ENCODE measurements around the gene ZNF57. TPM values are rescaled to one million over a fixed set of nuclear protein-coding genes. Genes with fewer than 3 reads are reported as not detected.
A peak's percentile ranks its signal among the peaks of the same experiment; 100 is the strongest.

ZNF57 gene
- total and polyA plus RNA-seq, 2 of the 13 experiments (the other 11 are each of a cell fraction or from before 2014, with no cell fraction given) = 6.6 to 17.5 TPM

- TF ChIP-seq ZSCAN31 (CRISPR knock-in tag; IDR thresholded peaks at IDR 0.05; ENCODE audit: low read depth) (peak; percentile 50; the same call in 1 of the 2 replicates), DNMT1 (CRISPR knock-in tag; IDR thresholded peaks at IDR 0.05) (no peak), ZNF264 (CRISPR knock-in tag; IDR thresholded peaks at IDR 0.05) (no peak), KMT2A (CRISPR knock-in tag; IDR thresholded peaks at IDR 0.05) (peak; percentile 64; the same call in 1 of the 2 replicates), STAG1 (CRISPR knock-in tag; IDR thresholded peaks at IDR 0.05) (no peak), ZFAT (CRISPR knock-in tag; conservative IDR thresholded peaks at IDR 0.05) (no peak), SOX13 (IDR thresholded peaks at IDR 0.05) (no peak), SOX13 (CRISPR knock-in tag; conservative IDR thresholded peaks at IDR 0.05 in 1 of 2, IDR thresholded peaks at IDR 0.05 in 1 of 2) (peak; percentile 6 to 8; a peak in 1 of 4 replicates), RFX1 (IDR thresholded peaks at IDR 0.05) (no peak), RAD51 (IDR thresholded peaks at IDR 0.05; ENCODE audit: borderline replicate concordance) (no peak), IRX3 (CRISPR knock-in tag; IDR thresholded peaks at IDR 0.05; ENCODE audit: borderline replicate concordance, low read depth) (no peak), FOXP4 (CRISPR knock-in tag; IDR thresholded peaks at IDR 0.05) (0 out of 2 replicates have a peak, but pooled peaks have one; percentile 11), ZNF7 (CRISPR knock-in tag; IDR thresholded peaks at IDR 0.05) (0 out of 2 replicates have a peak, but pooled peaks have one; percentile 20), TBP (CRISPR knock-in tag; IDR thresholded peaks at IDR 0.05) (no peak), ONECUT2 (CRISPR knock-in tag; IDR thresholded peaks at IDR 0.05) (no peak), ZNF570 (CRISPR knock-in tag; IDR thresholded peaks at IDR 0.05; ENCODE audit: borderline replicate concordance) (no peak), JUN (CRISPR knock-in tag; IDR thresholded peaks at IDR 0.05) (no peak), ZNF512B (CRISPR knock-in tag; IDR thresholded peaks at IDR 0.05; ENCODE audit: borderline replicate concordance) (no peak), ZNF30 (CRISPR knock-in tag; IDR thresholded peaks at IDR 0.05) (no peak), TCF12 (IDR thresholded peaks at IDR 0.05) (no peak), TCF12 (CRISPR knock-in tag; IDR thresholded peaks at IDR 0.05) (no peak), NFE2L2 (IDR thresholded peaks at IDR 0.05; ENCODE audit: low read length) (no peak), ZNF224 (CRISPR knock-in tag; IDR thresholded peaks at IDR 0.05) (peak; percentile 72; the same call in 1 of the 2 replicates), CHD2 (IDR thresholded peaks at IDR 0.05; ENCODE audit: low read depth, low read length) (peak; percentile 76), MBNL3 (CRISPR knock-in tag; conservative IDR thresholded peaks at IDR 0.05) (no peak), PAX8 (CRISPR knock-in tag; IDR thresholded peaks at IDR 0.05; ENCODE audit: borderline replicate concordance) (no peak), BATF2 (CRISPR knock-in tag; IDR thresholded peaks at IDR 0.05) (0 out of 2 replicates have a peak, but pooled peaks have one; percentile 24), ZNF777 (CRISPR knock-in tag; IDR thresholded peaks at IDR 0.05) (peak; percentile 71; the same call in 1 of the 2 replicates)
Observed at GRCh38 chr19:2944775-2945574, 44.2 kb downstream of the ZNF57 start, which contains the start of gene ZNF77 (continued).
